CD4-positive, CD25-positive, alpha-beta regulatory T cell (primary cell): ENCODE measurements around the gene PAK5. TPM values are rescaled to one million over a fixed set of nuclear protein-coding genes. Genes with fewer than 3 reads are reported as not detected.

Experiments used
- ATAC-seq, 2 donors: fragments of 150-1000 bp; cut with Tn5 transposase; one replicate each; pipeline ENCODE4 v1.10.0; 2021; ENCODE audit warnings: low read depth in 2 of 2, moderate number of reproducible peaks in 2 of 2, moderate library complexity in 1 of 2
- DNase-seq, 3 donors: peaks; one replicate each; pipeline versions ENCODE4 v3.0.0 to v3.0.0-alpha.2; 2012 to 2022; ENCODE audit warnings: mixed read lengths in 1 of 3
- H3K27ac ChIP-seq: one replicate; pipeline ENCODE4 v1.7.0; 2013; ENCODE audit warnings: mild to moderate bottlenecking, low read length; ENCODE audit not compliant: insufficient read depth, poor library complexity, severe bottlenecking
- H3K27me3 ChIP-seq: one replicate; pipeline ENCODE4 v1.7.0; 2013; ENCODE audit warnings: low read length; ENCODE audit not compliant: control insufficient read depth, insufficient read depth
- H3K36me3 ChIP-seq: one replicate; pipeline ENCODE4 v1.7.0; 2013; ENCODE audit warnings: mild to moderate bottlenecking, low read length, moderate library complexity; ENCODE audit not compliant: control insufficient read depth, insufficient read depth
- H3K4me1 ChIP-seq: 2 replicates; pipeline ENCODE4 v1.7.0; 2013; ENCODE audit warnings: mild to moderate bottlenecking, low read length; ENCODE audit not compliant: insufficient read depth, control insufficient read depth, poor library complexity, severe bottlenecking
- H3K4me3 ChIP-seq: one replicate; pipeline ENCODE4 v1.7.0; 2013; ENCODE audit warnings: low read depth, mild to moderate bottlenecking, low read length, moderate library complexity
- H3K9me3 ChIP-seq, 2 experiments: 1 replicate in 1 of 2; 2 replicates in 1 of 2; pipeline ENCODE4 v1.7.0; 2013; ENCODE audit warnings: low read length in 2 of 2, mild to moderate bottlenecking in 1 of 2, moderate library complexity in 1 of 2; ENCODE audit not compliant: control insufficient read depth in 2 of 2
- H3K27ac Mint-ChIP-seq, 3 donors: one replicate each; pipeline ENCODE4 v1.8.0; 2020 to 2022; ENCODE audit warnings: mild to moderate bottlenecking in 3 of 3, mixed read lengths in 3 of 3, moderate library complexity in 2 of 3
- H3K27me3 Mint-ChIP-seq: one replicate; pipeline ENCODE4 v1.8.0; 2022; ENCODE audit warnings: mild to moderate bottlenecking, mixed read lengths
- H3K36me3 Mint-ChIP-seq: one replicate; pipeline ENCODE4 v1.8.0; 2020; ENCODE audit warnings: mixed read lengths
- H3K4me1 Mint-ChIP-seq, 4 donors: one replicate each; pipeline ENCODE4 v1.8.0; 2020 to 2022; ENCODE audit warnings: mixed read lengths in 4 of 4, mild to moderate bottlenecking in 1 of 4
- H3K4me3 Mint-ChIP-seq, 4 donors: one replicate each; pipeline ENCODE4 v1.8.0; 2020 to 2022; ENCODE audit warnings: mild to moderate bottlenecking in 4 of 4, mixed read lengths in 4 of 4, moderate library complexity in 3 of 4
- H3K9me3 Mint-ChIP-seq, 7 donors: one replicate each; pipeline ENCODE4 v1.8.0; 2020 to 2022; ENCODE audit warnings: mixed read lengths in 7 of 7, mild to moderate bottlenecking in 3 of 7, moderate library complexity in 2 of 7
- polyA plus RNA-seq, 4 donors: library from polyadenylated mRNA; unstranded; fragments of 300-500 nt; fragmentation: Illumina TruSeq; gene quantifications; one replicate each; pipeline ENCODE4 v1.2.3, GENCODE V29; 2021
- total RNA-seq: library from RNA; stranded (reverse); gene quantifications from one replicate; pipeline ENCODE4 v1.2.3, GENCODE V29; 2022

Gene PAK5
- total and polyA plus RNA-seq, 5 donors from 2014 or later = not detected

DNA sequence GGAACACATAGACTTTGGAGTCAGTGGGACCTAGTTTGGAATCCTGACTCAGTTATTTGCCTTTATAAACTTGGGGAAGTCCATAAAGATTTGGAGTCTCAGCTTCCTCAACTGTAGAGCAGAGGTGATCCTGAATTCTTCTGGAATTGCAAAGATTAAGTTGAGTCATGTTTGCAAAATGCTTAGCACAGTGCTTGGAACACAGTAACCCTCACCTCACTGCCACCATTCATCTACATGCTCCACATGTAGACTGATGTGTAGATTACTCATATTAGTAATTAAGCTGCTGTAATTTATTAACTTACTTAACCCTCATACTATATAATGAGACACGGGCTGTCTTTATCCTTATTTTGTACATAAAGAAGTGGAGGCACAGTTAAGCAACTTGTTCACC lies 263.0 kb downstream of the PAK5 start:
- Mint-ChIP-seq H3K9me3 (peaks cover 0 to 2% (median 0%) of the 10 kb centered on the region in 7 donors), H3K4me1 (no peaks in the 10 kb centered on the region), H3K27ac (no peak overlapping the region), H3K36me3 (no peaks in the 10 kb centered on the region), H3K4me3 (no peak overlapping the region), H3K27me3 (no peaks in the 10 kb centered on the region)
- no peaks in the 10 kb centered on the region for H3K4me1 ChIP-seq
- no peak overlapping the region for H3K4me3 ChIP-seq
- no peaks in the 10 kb centered on the region for H3K9me3 ChIP-seq
- H3K27me3 ChIP-seq = no peaks in the 10 kb centered on the region
- no peak overlapping the region for H3K27ac ChIP-seq
- no peak for ATAC-seq
- DNase-seq = no peak
- H3K36me3 ChIP-seq = no peaks in the 10 kb centered on the region

DNA sequence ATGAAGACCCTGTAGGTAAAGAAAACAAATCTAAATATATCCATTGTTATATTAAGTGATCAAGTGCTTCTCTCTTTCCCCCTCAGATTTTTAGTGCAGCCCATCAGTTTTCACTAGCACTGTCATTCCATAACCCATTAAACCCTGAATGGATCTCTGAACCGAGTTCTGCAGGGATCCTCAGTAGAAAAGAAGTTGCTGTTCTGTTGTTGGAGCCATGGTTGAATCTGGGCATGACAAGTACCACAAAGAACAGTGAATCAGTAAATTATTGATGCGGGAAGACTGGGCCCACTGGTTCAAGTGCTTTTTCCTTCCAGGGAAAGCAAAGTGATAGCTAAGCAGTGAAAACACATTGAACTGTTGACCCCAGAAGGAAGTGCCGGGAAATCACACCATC lies 264.1 kb downstream of the PAK5 start:
- Mint-ChIP-seq H3K27ac (no peak overlapping the region), H3K4me3 (no peak overlapping the region), H3K4me1 (no peaks in the 10 kb centered on the region), H3K27me3 (no peaks in the 10 kb centered on the region), H3K9me3 (peaks cover 0 to 2% (median 0%) of the 10 kb centered on the region in 7 donors), H3K36me3 (no peaks in the 10 kb centered on the region)
- H3K27ac ChIP-seq = no peak overlapping the region
- no peaks in the 10 kb centered on the region for H3K36me3 ChIP-seq
- H3K4me3 ChIP-seq = no peak overlapping the region
- no peaks in the 10 kb centered on the region for H3K9me3 ChIP-seq
- no peak for ATAC-seq
- no peak for DNase-seq
- H3K4me1 ChIP-seq = no peaks in the 10 kb centered on the region
- H3K27me3 ChIP-seq = no peaks in the 10 kb centered on the region

DNA sequence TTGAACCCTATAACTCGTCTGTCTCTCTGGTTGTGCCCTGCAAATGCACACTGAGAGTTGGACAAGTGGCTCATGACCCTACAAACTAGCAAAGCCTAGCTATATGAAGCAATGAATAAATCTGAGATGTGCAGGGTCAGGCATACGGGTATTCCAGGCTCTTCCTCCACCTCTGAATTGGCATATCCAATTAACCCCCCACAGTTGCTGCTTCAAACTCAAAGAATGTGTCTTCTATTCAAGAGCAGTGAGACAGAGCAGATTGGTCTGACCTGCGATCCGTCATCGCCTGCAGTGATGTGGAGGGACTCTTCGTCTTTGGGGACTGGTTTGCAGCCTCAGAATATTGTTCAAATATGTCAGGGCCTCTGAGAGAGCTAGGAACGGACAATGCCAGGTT lies 264.7 kb downstream of the PAK5 start:
- Histone ChIP-seq H3K4me1 (no peaks in the 10 kb centered on the region), H3K9me3 (no peaks in the 10 kb centered on the region), H3K4me3 (no peak overlapping the region), H3K27me3 (no peaks in the 10 kb centered on the region), H3K27ac (no peak overlapping the region), H3K36me3 (no peaks in the 10 kb centered on the region)
- Mint-ChIP-seq H3K36me3 (no peaks in the 10 kb centered on the region), H3K9me3 (peaks cover 0 to 2% (median 0%) of the 10 kb centered on the region in 7 donors), H3K27me3 (no peaks in the 10 kb centered on the region), H3K27ac (no peak overlapping the region), H3K4me3 (no peak overlapping the region), H3K4me1 (no peaks in the 10 kb centered on the region)
- ATAC-seq = no peak
- DNase-seq = no peak

- no peak overlapping the region for H3K27ac Mint-ChIP-seq
- no peaks in the 10 kb centered on the region for H3K4me1 Mint-ChIP-seq
- Histone ChIP-seq H3K27me3 (no peaks in the 10 kb centered on the region), H3K27ac (no peak overlapping the region), H3K9me3 (no peaks in the 10 kb centered on the region), H3K4me3 (no peak overlapping the region), H3K4me1 (no peaks in the 10 kb centered on the region), H3K36me3 (no peaks in the 10 kb centered on the region)
- no peaks in the 10 kb centered on the region for H3K27me3 Mint-ChIP-seq
- no peaks in the 10 kb centered on the region for H3K36me3 Mint-ChIP-seq
- DNase-seq (no peak), ATAC-seq (no peak)
- peaks cover 0 to 2% (median 0%) of the 10 kb centered on the region in 7 donors for H3K9me3 Mint-ChIP-seq
- no peak overlapping the region for H3K4me3 Mint-ChIP-seq
These were observed 265.3 kb downstream of the PAK5 start for GRCh38 chr20:9573335-9574151.

DNA sequence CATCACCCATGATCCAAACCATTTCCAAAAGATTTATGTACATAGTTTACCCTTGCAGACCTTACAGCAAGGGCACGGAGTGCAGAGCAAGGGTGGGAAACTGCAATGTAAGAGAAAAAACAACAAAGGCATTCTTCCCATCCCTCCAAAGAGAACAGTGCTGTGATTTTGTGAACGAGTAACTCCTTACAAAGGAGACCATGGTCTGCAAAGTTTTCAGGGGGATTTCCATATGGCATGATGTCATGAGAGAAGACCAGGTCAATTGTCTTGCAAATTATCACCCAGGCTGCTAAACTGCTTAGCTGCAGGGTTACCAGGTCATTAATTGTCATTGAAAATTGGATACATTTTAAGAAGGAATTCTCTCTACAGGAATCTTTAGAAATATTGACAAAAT lies 266.2 kb downstream of the PAK5 start:
- H3K27ac ChIP-seq = no peak overlapping the region

GRCh38 chr20:9571783-9572182 lies 267.1 kb downstream of the PAK5 start:
- H3K36me3 ChIP-seq = no peaks in the 10 kb centered on the region
- H3K9me3 Mint-ChIP-seq = peaks cover 0 to 2% (median 0%) of the 10 kb centered on the region in 7 donors
- no peak overlapping the region for H3K4me3 ChIP-seq
- H3K9me3 ChIP-seq = no peaks in the 10 kb centered on the region
- no peaks in the 10 kb centered on the region for H3K27me3 ChIP-seq
- no peaks in the 10 kb centered on the region for H3K4me1 Mint-ChIP-seq
- no peak overlapping the region for H3K27ac Mint-ChIP-seq
- no peak overlapping the region for H3K4me3 Mint-ChIP-seq
- DNase-seq (no peak), ATAC-seq (no peak)
- H3K27me3 Mint-ChIP-seq = no peaks in the 10 kb centered on the region
- no peak overlapping the region for H3K27ac ChIP-seq
- no peaks in the 10 kb centered on the region for H3K36me3 Mint-ChIP-seq
- H3K4me1 ChIP-seq = no peaks in the 10 kb centered on the region

More for the DNA sequence above, 266.2 kb downstream of the PAK5 start:
- Histone ChIP-seq H3K9me3 (no peaks in the 10 kb centered on the region), H3K4me1 (no peaks in the 10 kb centered on the region), H3K36me3 (no peaks in the 10 kb centered on the region), H3K27me3 (no peaks in the 10 kb centered on the region), H3K4me3 (no peak overlapping the region)
- H3K27ac Mint-ChIP-seq = no peak overlapping the region
- H3K4me1 Mint-ChIP-seq = no peaks in the 10 kb centered on the region
- ATAC-seq (no peak), DNase-seq (no peak)
- no peaks in the 10 kb centered on the region for H3K27me3 Mint-ChIP-seq
- peaks cover 0 to 2% (median 0%) of the 10 kb centered on the region in 7 donors for H3K9me3 Mint-ChIP-seq
- H3K4me3 Mint-ChIP-seq = no peak overlapping the region
- H3K36me3 Mint-ChIP-seq = no peaks in the 10 kb centered on the region

DNA sequence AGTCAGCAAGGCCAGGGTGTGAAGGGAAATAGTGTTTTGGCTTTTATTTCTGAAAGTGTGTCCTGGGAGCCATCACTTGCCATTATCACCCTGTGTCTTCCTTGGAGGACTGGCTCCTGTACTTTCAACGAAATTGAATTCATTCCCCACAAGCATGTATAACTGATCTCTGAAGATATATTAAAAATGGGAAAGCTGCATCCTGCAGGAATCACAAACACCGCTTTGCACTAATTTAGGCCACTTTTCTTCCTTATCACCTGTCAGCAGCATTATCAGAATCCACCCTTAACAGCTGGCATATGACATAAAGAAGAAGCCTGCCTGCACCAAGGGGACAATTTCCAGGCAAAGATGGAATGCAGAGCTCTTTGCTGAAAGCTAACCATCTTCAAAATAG lies 268.3 kb downstream of the PAK5 start:
- Mint-ChIP-seq H3K4me3 (no peak overlapping the region), H3K4me1 (no peaks in the 10 kb centered on the region), H3K27me3 (no peaks in the 10 kb centered on the region), H3K9me3 (peaks cover 0 to 2% (median 0%) of the 10 kb centered on the region in 7 donors), H3K36me3 (no peaks in the 10 kb centered on the region), H3K27ac (no peak overlapping the region)
- Histone ChIP-seq H3K36me3 (no peaks in the 10 kb centered on the region), H3K4me3 (no peak overlapping the region), H3K27me3 (no peaks in the 10 kb centered on the region), H3K9me3 (no peaks in the 10 kb centered on the region), H3K4me1 (no peaks in the 10 kb centered on the region), H3K27ac (no peak overlapping the region)
- DNase-seq (no peak), ATAC-seq (no peak)

DNA sequence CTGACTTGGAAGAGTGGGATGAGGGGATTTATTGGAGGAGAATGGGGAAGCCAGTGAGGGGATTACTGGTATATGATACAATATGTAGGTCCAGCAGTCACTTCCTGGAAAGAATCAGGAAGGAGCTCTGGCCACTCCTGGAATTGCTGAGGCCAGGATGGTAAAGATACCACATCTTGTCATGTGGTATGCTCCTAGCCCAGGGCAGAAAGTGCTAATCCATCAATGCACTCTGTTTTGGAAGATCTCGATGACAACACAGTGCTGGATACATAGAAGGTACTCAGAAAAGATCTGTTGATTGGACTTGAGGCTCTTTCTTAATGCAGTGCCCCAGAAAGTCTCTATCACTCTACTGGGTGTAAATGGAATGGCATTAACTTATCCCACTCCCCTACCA lies 271.9 kb downstream of the PAK5 start:
- H3K9me3 Mint-ChIP-seq = peaks cover 0 to 1% (median 0%) of the 10 kb centered on the region in 7 donors
- Histone ChIP-seq H3K27me3 (no peaks in the 10 kb centered on the region), H3K36me3 (no peaks in the 10 kb centered on the region), H3K4me1 (no peaks in the 10 kb centered on the region), H3K9me3 (no peaks in the 10 kb centered on the region), H3K4me3 (no peak overlapping the region), H3K27ac (no peak overlapping the region)
- no peaks in the 10 kb centered on the region for H3K27me3 Mint-ChIP-seq
- DNase-seq (no peak), ATAC-seq (no peak)
- H3K36me3 Mint-ChIP-seq = no peaks in the 10 kb centered on the region
- H3K27ac Mint-ChIP-seq = no peak overlapping the region
- no peaks in the 10 kb centered on the region for H3K4me1 Mint-ChIP-seq
- no peak overlapping the region for H3K4me3 Mint-ChIP-seq
